ENCODE data around the gene NACC1. TPM values are rescaled to one million over a fixed set of nuclear protein-coding genes. Genes with fewer than 3 reads are reported as not detected.
A peak's percentile ranks its signal among the peaks of the same experiment; 100 is the strongest.
"Not testable (repeated sequence)": the region's sequence is repeated elsewhere in the genome, so short reads cannot be mapped to it uniquely, and the experiment has no call there.

NACC1 gene
- total RNA-seq, 1 experiment from 2014 or later: 126 TPM

GRCh38 chr19:13181747-13182388 lies 63.8 kb downstream of the NACC1 start:
- Histone ChIP-seq H3K27ac (ENCODE audit: low read depth, low read length, poor library complexity, severe bottlenecking) (peak overlapping the region; percentile 77), H3K4me1 (ENCODE audit: insufficient read depth, low read length, poor library complexity, severe bottlenecking) (peaks cover 12% of the 10 kb centered on the region), H3K36me3 (ENCODE audit: insufficient read depth, low read length, poor library complexity, severe bottlenecking) (no peaks in the 10 kb centered on the region), H3K9me3 (ENCODE audit: low read depth, low read length, poor library complexity, severe bottlenecking) (no peaks in the 10 kb centered on the region), H3K4me3 (ENCODE audit: low read depth, low read length, poor library complexity, severe bottlenecking) (no peak overlapping the region), H3K27me3 (replicated peaks; ENCODE audit: insufficient read depth, low read depth, low read length, poor library complexity) (no peaks in the 10 kb centered on the region)
- ChIA-PET CTCF (no interaction called here), POLR2A (ENCODE audit: low non-redundant PET) (interaction anchor here (0.6 to 0.7 kb wide), 3 partner anchors 10 to 64 kb away, joined by 8 to 14 read pairs (median 13); no protein-coding TSS in a partner anchor)
- DNase-seq (ENCODE audit: low spot score): peak; percentile 57
- intact Hi-C loops (cut with micrococcal nuclease; ENCODE audit: unreplicated experiment): no loop called here
- BruUV-seq (replicated peaks): no TSS peak
- TF ChIP-seq EZH2 (IDR thresholded peaks at IDR 0.05; ENCODE audit: borderline replicate concordance, low read depth, low read length, poor library complexity, severe bottlenecking): no peak
- TF ChIP-seq, protein P1, sequence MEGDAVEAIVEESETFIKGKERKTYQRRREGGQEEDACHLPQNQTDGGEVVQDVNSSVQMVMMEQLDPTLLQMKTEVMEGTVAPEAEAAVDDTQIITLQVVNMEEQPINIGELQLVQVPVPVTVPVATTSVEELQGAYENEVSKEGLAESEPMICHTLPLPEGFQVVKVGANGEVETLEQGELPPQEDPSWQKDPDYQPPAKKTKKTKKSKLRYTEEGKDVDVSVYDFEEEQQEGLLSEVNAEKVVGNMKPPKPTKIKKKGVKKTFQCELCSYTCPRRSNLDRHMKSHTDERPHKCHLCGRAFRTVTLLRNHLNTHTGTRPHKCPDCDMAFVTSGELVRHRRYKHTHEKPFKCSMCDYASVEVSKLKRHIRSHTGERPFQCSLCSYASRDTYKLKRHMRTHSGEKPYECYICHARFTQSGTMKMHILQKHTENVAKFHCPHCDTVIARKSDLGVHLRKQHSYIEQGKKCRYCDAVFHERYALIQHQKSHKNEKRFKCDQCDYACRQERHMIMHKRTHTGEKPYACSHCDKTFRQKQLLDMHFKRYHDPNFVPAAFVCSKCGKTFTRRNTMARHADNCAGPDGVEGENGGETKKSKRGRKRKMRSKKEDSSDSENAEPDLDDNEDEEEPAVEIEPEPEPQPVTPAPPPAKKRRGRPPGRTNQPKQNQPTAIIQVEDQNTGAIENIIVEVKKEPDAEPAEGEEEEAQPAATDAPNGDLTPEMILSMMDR (conservative IDR thresholded peaks at IDR 0.05; ENCODE audit: low read depth, low read length): no peak

GRCh38 chr19:13184926-13185325 lies 66.9 kb downstream of the NACC1 start:
- H3K36me3 ChIP-seq (ENCODE audit: insufficient read depth, low read length, poor library complexity, severe bottlenecking); POLR2A ChIA-PET (ENCODE audit: low non-redundant PET); H3K27me3 ChIP-seq (replicated peaks; ENCODE audit: insufficient read depth, low read depth, low read length, poor library complexity); H3K9me3 ChIP-seq (ENCODE audit: low read depth, low read length, poor library complexity, severe bottlenecking); BruUV-seq (replicated peaks); H3K27ac ChIP-seq (ENCODE audit: low read depth, low read length, poor library complexity, severe bottlenecking); H3K4me3 ChIP-seq (ENCODE audit: low read depth, low read length, poor library complexity, severe bottlenecking); DNase-seq (ENCODE audit: low spot score); CTCF ChIA-PET; intact Hi-C loops (cut with micrococcal nuclease; ENCODE audit: unreplicated experiment): not testable (repeated sequence)
- H3K4me1 ChIP-seq (ENCODE audit: insufficient read depth, low read length, poor library complexity, severe bottlenecking): peaks cover 12% of the 10 kb centered on the region

GRCh38 chr19:13185763-13186657 lies 67.9 kb downstream of the NACC1 start:
- CTCF ChIA-PET: interaction anchor here (0.6 kb wide), 1 partner anchor 36 kb away, joined by 3 read pairs; the partner anchor contains the start of genes IER2 and STX10
- BruUV-seq (replicated peaks): TSS peak; percentile 99

DNA sequence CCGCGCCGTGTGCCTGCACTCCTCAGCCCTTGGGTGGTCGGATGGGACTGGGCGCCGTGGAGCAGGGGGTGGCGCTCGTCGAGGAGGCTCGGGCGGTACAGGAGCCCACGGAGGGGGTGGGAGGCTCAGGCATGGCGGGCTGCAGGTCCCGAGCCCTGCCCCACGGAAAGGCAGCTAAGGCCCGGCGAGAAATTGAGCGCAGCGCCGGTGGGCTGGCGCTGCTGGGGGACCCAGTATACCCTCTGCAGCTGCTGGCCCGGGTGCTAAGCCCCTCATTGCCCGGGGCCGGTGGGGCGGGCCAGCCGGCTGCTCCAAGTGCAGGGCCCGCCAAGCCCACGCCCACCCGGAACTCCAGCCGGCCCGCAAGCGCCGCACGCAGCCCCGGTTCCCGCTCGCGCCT lies 68.6 kb downstream of the NACC1 start:
- BruUV-seq (replicated peaks); intact Hi-C loops (cut with micrococcal nuclease; ENCODE audit: unreplicated experiment); H3K4me3 ChIP-seq (ENCODE audit: low read depth, low read length, poor library complexity, severe bottlenecking); H3K36me3 ChIP-seq (ENCODE audit: insufficient read depth, low read length, poor library complexity, severe bottlenecking); CTCF ChIA-PET; H3K27ac ChIP-seq (ENCODE audit: low read depth, low read length, poor library complexity, severe bottlenecking); H3K4me1 ChIP-seq (ENCODE audit: insufficient read depth, low read length, poor library complexity, severe bottlenecking); H3K9me3 ChIP-seq (ENCODE audit: low read depth, low read length, poor library complexity, severe bottlenecking); H3K27me3 ChIP-seq (replicated peaks; ENCODE audit: insufficient read depth, low read depth, low read length, poor library complexity); DNase-seq (ENCODE audit: low spot score); POLR2A ChIA-PET (ENCODE audit: low non-redundant PET): not testable (repeated sequence)

More at GRCh38 chr19:13185763-13186657, 67.9 kb downstream of the NACC1 start:
- H3K4me3 ChIP-seq (ENCODE audit: low read depth, low read length, poor library complexity, severe bottlenecking); H3K9me3 ChIP-seq (ENCODE audit: low read depth, low read length, poor library complexity, severe bottlenecking); intact Hi-C loops (cut with micrococcal nuclease; ENCODE audit: unreplicated experiment); H3K36me3 ChIP-seq (ENCODE audit: insufficient read depth, low read length, poor library complexity, severe bottlenecking); POLR2A ChIA-PET (ENCODE audit: low non-redundant PET); H3K27ac ChIP-seq (ENCODE audit: low read depth, low read length, poor library complexity, severe bottlenecking); DNase-seq (ENCODE audit: low spot score); H3K27me3 ChIP-seq (replicated peaks; ENCODE audit: insufficient read depth, low read depth, low read length, poor library complexity): not testable (repeated sequence)
- peaks cover 12% of the 10 kb centered on the region for H3K4me1 ChIP-seq (ENCODE audit: insufficient read depth, low read length, poor library complexity, severe bottlenecking)

Measured in A673 (cell line).